ENCODE measurements around the gene RBKS.

- no peak for TF ChIP-seq CTCF (optimal IDR thresholded peaks at IDR 0.05 in 1 of 3, IDR thresholded peaks at IDR 0.05 in 1 of 3, conservative IDR thresholded peaks at IDR 0.05 in 1 of 3; ENCODE audit: extremely low read depth in 1 of 3, insufficient read depth in 2 of 3, low read length in 3 of 3)
- no peak for TF ChIP-seq EZH2 (IDR thresholded peaks at IDR 0.05; ENCODE audit: low read length)
Observed at GRCh38 chr2:27815860-27816438, 74.2 kb downstream of the RBKS start.

All from keratinocyte (primary cell).